Renal cortex interstitium (tissue), 11 donors: ENCODE results near the gene FAM184B. TPM values are rescaled to one million over a fixed set of nuclear protein-coding genes. Genes with fewer than 3 reads are reported as not detected.
"Not testable (repeated sequence)": the region's sequence is repeated elsewhere in the genome, so short reads cannot be mapped to it uniquely, and the experiment has no call there.

Source experiments
- DNase-seq, 11 donors: peaks; one replicate each; pipeline ENCODE4 v3.0.0-alpha.2; 2013; ENCODE audit warnings: low read depth in 9 of 11, low spot score in 4 of 11; ENCODE audit errors: extremely low read depth in 1 of 11
- polyA plus RNA-seq, 3 donors: library from polyadenylated mRNA; unstranded; fragments of 120-200 nt; gene quantifications; one replicate each; pipeline ENCODE4 v1.2.1, GENCODE V29; 2013; ENCODE audit not compliant: insufficient read length in 3 of 3

FAM184B gene
- polyA plus RNA-seq, 3 donors, result 0.42 to 0.89 (median 0.60) TPM

DNA sequence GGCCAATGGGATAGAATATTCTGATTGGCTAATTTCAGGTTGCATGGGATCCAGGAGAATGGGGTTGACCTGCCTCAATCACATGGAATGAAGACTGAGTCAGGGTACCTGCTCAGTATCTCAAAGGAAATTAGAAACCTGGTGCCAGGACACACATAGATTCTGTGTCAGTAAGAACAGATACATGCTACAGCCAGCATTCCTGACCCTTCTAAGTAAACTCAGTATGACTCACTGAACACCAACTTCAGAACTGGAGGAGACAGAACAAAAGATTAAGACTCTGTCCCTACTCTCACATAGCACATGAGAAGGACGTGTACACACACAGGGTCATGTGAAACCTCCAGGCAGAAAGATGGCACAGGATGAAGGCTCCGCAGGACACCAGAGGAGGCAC, 54.5 kb downstream of the FAM184B start:
- no peak for DNase-seq

DNA sequence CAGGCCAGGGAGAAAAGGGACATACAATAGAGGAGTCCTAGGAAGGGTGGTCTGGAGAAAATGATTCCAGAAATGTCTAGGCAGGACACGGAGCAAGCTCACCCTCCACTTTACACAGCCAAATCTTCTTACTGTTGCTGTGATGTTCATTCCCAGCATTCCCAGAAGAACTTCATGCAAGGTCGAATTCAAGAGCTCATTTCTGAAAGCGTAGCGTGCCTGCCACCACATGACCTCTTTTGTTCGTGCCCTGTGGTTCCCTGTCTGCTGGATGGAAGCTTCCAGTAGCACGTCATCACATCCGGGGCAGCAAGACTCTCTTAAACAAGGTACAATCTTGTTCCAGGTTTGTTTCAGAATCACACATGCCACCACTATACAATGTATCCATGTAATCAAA, 57.8 kb downstream of the FAM184B start:
- DNase-seq, result no peak

DNA sequence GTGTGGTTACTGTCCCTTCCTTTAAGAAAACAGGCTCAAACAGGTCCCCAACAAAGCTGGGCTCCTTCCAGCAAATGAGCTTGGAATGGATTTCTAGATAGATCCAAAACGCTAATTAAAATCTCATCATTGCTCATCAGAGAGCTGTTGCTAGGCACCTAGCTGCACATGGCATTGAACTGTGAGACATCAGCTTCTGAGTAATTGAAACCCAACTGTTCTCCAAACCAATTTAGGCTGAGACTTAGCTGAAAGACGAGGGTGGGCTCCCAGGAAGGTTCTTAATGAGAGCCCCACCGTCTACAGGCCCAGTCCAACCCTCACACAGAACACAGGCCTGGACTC, 59.1 kb downstream of the FAM184B start:
- no peak for DNase-seq

DNA sequence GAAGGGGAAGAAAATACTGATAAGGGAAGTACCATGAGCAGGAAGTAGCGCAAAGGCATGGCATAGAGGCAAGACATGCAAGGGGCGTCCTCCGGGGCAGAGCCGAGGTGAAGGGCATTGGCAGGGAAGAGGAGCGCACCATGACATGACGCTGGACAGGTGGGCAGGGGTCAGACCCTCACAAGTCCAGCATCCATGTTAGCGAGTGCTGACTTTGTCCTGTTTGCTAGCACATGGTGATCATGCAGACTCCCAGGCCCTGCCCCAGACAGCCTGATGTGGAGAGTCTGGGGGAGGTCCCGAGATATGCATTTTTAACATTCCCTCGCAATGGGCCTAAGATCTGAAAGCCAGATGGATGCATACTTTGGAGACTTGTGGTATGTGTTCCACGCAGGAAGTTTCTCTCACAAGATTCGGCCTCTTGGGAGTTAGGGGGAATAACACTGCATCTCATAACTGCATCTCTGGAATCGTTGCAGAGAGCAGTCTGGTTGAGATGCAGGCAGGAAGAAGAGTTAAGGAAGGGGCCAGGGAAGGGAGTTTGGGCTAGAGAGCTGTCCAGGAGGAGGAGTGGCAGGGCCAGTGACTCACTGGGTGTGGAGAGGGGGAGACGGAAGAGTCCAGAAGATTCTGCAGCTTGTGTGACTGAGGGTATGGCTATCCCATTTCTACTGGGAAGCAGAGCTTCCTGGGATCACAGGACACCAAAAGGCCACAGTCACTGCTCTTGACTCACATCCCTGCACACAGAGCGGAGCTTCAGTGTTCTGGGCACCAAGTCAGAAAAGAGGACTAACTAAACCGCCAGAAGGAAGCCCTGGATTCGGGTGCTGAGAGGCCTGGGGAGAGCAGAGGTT, 59.7 kb downstream of the FAM184B start:
- DNase-seq, result no peak

DNA sequence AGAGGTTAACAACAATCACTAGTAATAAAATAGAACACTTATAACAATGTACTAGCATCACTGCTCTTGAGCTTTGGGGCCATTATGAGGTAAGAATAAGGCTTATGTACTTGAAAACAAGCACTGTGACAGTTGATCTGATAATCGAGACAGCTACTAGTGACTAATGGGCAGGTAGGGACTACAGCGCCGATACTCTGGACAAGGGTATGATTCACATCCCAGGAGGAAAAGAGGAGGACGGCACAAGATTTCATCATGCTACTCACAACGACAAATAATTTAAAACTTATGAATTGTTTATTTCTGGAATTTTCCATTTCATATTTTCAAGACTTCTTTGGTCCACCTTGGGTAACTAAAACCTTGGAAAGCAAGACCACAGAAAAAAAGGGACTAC, 62.3 kb downstream of the FAM184B start:
- DNase-seq, result no peak

DNA sequence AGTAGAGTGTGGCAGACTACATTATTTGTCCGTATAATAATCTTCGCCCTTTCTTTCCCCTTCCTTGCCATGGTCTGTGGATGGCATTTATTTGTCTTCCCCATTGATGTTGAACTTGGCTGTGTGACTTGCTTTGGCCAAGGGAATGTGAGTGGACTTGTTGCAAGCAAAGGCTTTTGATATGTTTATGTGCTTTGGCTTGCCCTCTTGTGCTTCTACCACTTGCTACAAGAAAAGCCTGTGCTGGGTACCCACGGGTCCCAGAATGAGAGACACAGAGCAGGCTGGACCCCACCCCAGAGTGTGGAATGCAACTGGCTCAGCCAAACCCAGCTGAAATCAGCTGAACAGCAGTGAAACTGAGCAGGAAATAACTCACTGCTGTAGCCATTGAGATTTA, 63.0 kb downstream of the FAM184B start:
- DNase-seq, result no peak

DNA sequence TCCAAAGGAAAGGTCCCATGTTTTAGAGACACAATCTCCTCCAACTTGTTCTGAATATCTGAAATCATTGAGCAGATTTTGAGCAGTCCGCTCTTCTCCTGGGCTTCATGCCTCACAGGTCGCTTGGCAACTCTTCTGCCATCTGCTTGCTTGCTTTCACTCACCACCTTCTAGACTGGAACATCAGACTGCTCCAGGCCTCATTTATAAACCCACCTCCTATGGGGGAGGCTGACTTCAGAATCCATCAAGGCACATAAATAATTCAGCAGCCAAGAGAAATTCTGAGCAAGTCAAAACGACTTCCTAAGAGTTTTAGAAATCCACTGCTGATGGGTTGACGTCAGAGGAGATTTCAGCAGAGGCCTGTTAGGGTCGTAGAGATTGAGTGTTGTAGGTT, 64.1 kb downstream of the FAM184B start:
- DNase-seq, result no peak

DNA sequence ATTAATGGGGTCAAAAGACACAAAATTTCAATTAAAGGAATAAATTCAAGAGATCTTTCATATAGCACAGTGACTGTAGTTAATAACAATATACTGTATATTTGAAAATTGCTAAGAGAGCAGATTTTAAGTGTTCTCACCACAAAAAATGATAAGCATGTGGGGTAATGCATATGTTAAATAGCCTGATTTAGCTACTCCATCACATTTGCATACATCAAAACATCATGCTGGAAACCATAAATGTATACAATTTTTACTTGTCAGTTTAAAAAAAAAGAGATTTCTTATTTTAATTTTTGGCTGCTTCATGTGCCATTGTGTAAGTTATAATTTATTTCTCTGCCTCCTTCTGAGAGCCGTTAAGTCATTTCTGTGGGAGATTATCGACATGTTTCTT, 65.9 kb downstream of the FAM184B start:
- no peak for DNase-seq

DNA sequence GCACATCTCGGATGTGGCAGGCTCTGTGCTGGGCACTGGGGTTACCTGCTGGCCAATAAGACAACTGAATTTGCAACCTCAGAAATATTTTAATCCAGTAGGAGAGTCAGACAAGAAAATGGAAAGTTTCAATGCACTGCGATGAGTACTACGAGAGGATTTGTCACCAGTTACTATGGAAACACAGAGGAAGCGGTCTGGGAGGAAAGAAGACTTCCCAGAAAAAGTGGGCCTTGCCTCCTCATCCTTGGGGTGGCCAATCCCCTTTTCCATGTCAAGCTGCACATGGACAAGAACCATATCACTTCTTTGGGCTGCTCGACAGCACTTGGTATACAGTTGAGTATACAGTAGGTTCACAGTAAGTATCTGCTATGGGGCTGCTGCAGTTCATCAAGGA, 67.6 kb downstream of the FAM184B start:
- DNase-seq, result no peak

DNA sequence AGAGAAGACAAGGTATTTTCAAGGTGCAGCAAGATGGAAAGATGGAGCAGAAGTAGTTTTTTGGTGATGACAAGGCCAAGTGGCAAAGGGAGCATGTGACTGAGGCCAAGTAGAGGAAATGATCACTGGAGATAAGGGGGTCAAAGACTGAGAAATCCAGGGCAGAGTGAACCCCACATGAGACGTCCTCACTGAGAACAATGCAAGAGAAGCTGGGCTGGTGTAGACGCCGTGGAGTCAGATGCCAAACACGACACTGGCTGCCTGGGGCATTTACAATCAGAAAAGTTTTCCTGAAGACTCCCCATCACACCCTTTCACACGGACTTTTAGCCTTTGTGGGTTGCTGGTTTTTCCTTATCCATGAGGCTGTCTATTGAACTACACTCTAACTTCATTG, 69.3 kb downstream of the FAM184B start:
- DNase-seq, result no peak

DNA sequence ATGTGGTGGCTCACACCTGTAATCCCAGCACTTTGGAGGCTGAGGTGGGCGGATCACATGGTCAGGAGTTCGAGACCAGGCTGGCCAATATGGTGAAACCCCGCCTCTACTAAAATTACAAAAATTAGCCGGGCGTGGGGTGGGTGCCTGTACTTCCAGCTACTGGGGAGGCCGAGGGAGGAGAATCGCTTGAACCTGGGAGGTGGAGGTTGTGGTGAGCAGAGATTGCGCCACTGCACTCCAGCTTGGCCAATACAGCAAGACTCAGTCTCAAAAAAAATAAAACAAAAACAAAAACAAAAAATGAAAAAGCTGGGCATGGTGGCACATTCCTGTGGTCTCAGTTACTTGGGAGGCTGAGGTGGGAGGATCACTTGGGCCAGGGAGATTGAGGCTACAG, 70.2 kb downstream of the FAM184B start:
- DNase-seq, result not testable (repeated sequence)

DNA sequence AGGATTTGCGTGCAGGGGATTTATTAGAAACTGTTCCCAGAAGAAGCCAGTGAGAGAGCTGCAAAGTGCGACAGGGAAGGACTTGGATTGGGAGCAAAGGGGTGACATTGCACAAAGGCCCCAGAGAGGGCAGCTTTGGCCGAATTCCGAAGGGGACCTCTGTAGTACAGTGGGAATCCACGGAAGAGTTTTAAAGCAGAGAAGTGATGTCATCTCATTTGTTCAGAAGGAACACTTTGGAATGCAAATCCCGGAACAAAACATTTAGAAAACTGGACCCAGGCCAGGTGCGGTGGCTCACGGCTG, 71.7 kb downstream of the FAM184B start:
- DNase-seq, result no peak

DNA sequence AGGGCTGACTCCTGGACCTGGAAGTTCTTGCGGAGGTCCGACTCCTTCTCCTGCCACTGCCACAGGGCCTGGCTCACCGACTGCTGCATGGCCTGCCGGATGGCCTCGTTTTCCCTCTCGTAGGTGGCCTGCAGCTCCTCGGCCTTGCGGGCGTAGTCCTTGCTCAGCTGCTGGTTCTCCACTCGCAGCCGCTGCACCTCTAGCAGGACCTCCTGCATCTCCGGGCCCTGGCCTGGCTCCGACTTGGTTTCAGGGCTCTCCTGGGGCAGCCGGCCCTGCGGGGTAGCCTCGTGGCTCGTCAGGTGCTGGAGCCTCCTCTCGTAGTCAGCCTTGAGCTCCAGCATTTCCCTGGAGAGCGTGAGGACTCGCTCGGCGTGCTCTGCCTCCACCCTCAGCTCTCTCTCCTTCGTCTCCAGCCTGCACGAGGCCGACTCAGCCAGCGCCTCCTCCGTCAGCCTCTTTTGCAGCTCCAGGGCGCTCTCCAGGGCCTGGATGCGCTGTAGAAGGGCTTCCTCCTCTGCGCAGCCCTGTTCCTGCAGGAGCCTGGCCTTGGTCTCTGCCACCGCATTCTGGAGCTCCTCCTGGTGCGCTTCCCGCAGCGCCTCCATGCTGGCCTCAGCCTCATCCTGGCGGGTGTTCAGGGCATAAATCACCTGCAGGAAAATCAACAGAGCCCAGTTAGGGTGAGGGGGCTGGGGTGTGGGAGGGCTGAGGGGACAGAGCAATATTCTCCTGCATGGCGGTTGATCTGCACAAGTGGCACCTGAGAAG, 72.2 kb downstream of the FAM184B start:
- DNase-seq, result no peak

DNA sequence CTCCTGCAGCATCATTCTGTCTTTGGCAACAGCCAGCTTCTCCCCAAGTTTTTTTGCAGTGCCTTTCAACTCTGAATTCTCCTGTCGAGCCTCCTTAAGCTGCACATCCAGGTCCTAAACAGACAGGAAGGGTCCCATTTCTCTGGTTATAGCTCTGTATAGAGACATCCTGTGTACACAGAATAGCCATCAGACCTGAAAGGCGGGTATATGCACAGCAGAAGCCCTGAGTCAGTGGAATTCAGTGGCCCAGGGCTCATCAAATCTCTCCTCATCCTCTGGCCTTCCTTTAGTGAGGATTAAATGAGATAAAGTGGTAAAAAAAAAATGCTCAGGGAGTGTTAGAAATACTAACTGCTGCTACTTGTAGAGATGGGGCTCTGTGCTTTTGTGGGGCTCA, 73.8 kb downstream of the FAM184B start:
- no peak for DNase-seq

DNA sequence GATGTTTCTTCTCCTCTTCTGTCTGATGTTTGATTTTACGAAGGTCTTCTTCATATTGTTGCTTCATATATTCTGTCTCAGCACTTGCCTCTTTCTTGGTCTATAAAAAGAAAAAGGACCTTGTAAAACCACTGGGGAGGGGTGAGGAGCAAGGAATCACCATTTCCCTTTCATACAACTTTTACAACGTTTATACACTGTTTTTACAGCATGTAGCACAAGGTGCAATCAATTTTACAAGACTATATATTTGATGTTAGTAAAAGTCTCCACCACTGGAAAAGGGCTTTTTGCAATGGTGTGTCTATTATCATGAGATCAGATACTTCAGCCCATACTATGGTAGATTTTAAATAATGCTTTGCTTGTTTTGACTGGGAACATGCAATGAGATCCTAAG, 76.3 kb downstream of the FAM184B start:
- DNase-seq, result no peak

DNA sequence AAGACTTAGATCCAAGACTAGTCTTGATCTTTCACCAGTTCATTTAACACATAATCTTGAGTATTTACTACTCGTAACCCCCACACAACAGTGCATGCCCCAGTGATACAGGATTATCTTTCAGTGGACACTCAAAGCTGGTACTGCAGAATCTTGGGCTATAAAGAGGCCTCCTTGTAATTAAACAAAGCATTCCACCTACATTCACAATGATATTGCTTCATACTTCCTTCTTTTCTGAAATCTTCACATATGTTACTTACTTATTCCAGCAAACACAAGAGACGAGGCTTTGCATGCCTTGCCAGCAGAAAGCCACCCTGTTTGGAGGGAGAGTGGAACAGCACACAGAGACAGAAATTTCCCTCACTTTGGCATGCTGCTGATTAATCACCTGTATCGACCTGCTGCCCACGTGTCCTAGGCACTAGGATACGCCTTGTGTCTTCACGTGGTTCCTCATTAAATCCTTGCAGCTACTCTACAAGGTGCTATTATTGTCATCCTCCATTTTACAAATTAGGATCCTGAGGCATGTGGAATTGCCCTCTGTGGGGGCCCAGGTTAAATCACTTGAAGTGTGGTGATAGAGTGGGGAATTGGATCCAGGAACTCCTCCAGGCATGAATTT, 77.3 kb downstream of the FAM184B start:
- DNase-seq, result no peak

DNA sequence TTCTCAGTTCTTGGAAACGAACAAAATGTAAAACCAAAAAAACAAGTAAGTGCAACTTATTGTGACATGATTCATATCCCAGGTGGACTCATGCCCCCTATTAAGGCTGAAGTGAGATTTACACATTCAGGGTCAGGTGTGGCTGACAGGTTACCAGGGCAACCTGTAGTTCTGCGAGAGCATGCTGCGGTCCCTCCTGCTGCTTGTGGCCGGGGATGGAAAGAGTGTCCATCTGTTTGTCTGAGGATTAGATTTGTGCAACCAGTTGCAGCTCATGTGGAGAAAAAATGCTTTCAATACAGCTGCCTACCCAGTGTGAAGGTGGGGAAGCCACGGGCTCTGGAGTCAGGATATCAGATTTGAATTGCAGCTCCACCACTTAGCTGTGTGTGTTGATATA, 78.8 kb downstream of the FAM184B start:
- no peak for DNase-seq

DNA sequence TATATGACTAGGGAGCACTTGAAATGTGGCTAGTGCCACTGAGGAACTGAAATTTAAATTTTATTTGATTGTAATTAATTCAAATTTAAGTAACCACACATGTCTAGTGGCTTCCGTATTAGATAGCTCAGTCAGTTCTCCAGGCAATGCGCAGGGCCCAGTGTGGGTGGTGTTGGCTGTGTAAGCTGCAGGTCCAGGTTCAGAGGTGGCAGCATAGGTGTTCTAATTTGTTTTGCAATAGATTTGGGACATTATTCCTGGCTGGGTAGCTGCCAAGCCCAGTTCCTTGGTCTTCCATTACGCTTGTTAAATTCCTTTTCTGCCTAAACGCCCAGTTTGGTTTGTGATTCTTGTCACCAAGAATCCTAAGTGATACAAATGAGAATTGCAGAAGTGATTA, 79.5 kb downstream of the FAM184B start:
- DNase-seq, result no peak

DNA sequence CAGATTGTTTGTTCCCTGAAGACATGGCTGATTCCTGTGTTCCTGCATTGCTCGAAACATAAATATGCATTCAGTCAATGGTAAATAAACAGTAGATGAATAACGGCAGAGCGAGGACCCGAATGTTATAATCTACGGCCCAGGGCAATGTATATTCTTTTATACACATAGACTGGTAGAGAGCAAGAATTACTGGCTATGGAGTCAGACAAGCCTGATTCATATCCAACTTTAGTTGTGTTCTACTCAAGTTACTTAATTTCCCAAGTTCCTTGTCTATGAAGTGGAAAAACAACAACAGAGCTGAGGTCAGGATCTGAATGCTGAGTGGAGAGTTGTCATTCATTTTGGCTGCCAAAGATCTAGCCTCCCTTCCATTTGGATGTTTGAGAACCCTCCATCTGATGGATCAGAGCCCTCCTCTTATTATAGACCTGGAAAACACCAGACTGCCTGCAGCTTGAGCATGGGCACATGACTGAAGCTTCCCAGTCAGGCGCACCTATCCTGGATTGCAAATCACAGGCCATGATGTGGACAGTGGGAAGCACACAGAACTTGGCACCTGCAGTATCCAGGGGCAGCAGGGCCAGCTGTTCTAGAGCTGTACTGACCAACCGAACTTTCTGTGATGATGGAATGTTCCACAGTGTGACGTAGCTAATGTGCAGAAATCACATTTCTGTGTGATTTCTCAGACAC, 80.1 kb downstream of the FAM184B start:
- DNase-seq, result no peak

DNA sequence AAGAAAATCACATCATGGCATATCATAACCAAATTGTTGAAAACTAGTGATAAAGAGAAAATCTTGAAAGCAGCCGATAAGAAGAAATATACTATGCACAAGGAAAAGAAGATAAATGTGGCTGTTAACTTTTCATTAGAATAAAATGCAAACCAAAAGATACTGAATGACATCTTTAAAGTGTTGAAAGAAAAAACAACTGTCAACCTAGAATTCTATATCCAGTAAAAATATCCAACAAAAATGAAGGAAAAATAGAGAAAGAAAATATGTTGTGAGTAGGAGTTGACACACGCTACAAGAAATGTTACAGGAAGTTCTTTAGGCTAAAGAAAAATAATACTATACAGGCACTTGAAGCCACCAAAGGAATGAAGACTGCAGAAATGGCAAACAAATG, 82.0 kb downstream of the FAM184B start:
- no peak for DNase-seq
